ENCODE results near the gene CNOT3.

GRCh38 chr19:54137699-54138488 lies at the start of gene CNOT3:
- no peak for TF ChIP-seq EZH2 (IDR thresholded peaks at IDR 0.05; ENCODE audit: borderline replicate concordance, low read depth, low read length, severe bottlenecking)
- peak in 1 of 2 donors; percentile 10 for TF ChIP-seq CTCF (IDR thresholded peaks at IDR 0.05; ENCODE audit: extremely low read depth in 1 of 2, insufficient read depth in 1 of 2, low read depth in 1 of 2, low read length in 2 of 2)
- TF ChIP-seq MAX (IDR thresholded peaks at IDR 0.05; ENCODE audit: insufficient read depth, insufficient read length): no peak
- peak; percentile 72 for TF ChIP-seq POLR2A (IDR thresholded peaks at IDR 0.05; ENCODE audit: low read depth, low read length)
- TF ChIP-seq POLR2AphosphoS5 (IDR thresholded peaks at IDR 0.05; ENCODE audit: insufficient read depth, low read depth, low read length): peak; percentile 84

Data from endothelial cell of umbilical vein (primary cell).